H1 (cell line): Measurements from ENCODE around the gene SERPINB6. TPM values are rescaled to one million over a fixed set of nuclear protein-coding genes. Genes with fewer than 3 reads are reported as not detected.

Experiments used
- ASH2L ChIP-seq: fragments of 200-600, 300-600 bp; sonication (generic); IDR thresholded peaks from one replicate; pipeline ENCODE4 v1.7.1; 2017; ENCODE audit warnings: low read length
- CTBP2 ChIP-seq: IDR thresholded peaks from 2 replicates; pipeline ENCODE4 v1.7.0; 2011; ENCODE audit warnings: borderline replicate concordance, mild to moderate bottlenecking, moderate library complexity, mixed read lengths, low read length; ENCODE audit not compliant: insufficient read depth, insufficient read length
- EZH2 ChIP-seq: fragments of 200-600 bp; sonication (generic); IDR thresholded peaks from 2 replicates; pipeline ENCODE4 v1.7.1; 2012; ENCODE audit warnings: low read depth, mild to moderate bottlenecking, moderate library complexity, low read length, inconsistent platforms; ENCODE audit not compliant: severe bottlenecking
- FOSL1 ChIP-seq: IDR thresholded peaks from 2 replicates; pipeline ENCODE4 v1.6.1; 2011; ENCODE audit warnings: mild to moderate bottlenecking, low read depth, low read length, moderate library complexity; ENCODE audit not compliant: insufficient read depth
- KDM5A ChIP-seq: fragments of 200-600 bp; IDR thresholded peaks from 2 replicates; pipeline ENCODE4 v1.7.1; 2012; ENCODE audit warnings: mild to moderate bottlenecking, low read length, inconsistent platforms, mixed read lengths
- RNF2 ChIP-seq: fragments of 200-900, 300-1000 bp; sonication (generic); IDR thresholded peaks from 2 replicates; pipeline ENCODE4 v1.7.1; 2016; ENCODE audit warnings: borderline replicate concordance, low read depth, mild to moderate bottlenecking, antibody characterized with exemption, low read length; ENCODE audit not compliant: poor library complexity, severe bottlenecking; ENCODE audit errors: missing control alignments
- TAF1 ChIP-seq: IDR thresholded peaks from 2 replicates; pipeline ENCODE4 v1.6.1; 2011; ENCODE audit warnings: mild to moderate bottlenecking, low read depth, low read length
- polyA plus RNA-seq, 7 experiments: library from polyadenylated mRNA; depleted of rRNA in 3 of 7; stranded (reverse) in 5 of 7; unstranded in 2 of 7; fragments of >200 nt in 5 of 7; fragments of 200-250 nt in 2 of 7; gene quantifications; 1 replicate in 5 of 7; 2 replicates in 1 of 7; 4 replicates in 1 of 7; pipeline versions ENCODE4 v1.2.1 to v1.2.3, GENCODE V29; 2011 to 2013; ENCODE audit warnings: missing spikeins in 2 of 7, mixed read lengths in 2 of 7
- total RNA-seq: library from RNA; stranded (reverse); fragmentation: NEBNext Ultra II Directional; extraction: Animal tissue kit (Norgen Biotek cat#: 25700); gene quantifications from 2 replicates; pipeline ENCODE4 v1.2.1, GENCODE V29; 2021
- TF ChIP-seq, protein P1 (sequence below): fragments of 300-600 bp; sonication (generic); IDR thresholded peaks from 2 replicates; pipeline ENCODE4 v1.7.1; 2012; ENCODE audit warnings: low read length, moderate library complexity, mild to moderate bottlenecking, inconsistent platforms; ENCODE audit not compliant: insufficient replicate concordance
- TF ChIP-seq, protein P2 (sequence below): IDR thresholded peaks from 2 replicates; pipeline ENCODE4 v1.6.1; 2012; ENCODE audit warnings: inconsistent platforms

The SERPINB6 gene
- total and polyA plus RNA-seq, 2 of the 8 experiments (the other 6 are each of a cell fraction or from before 2014, with no cell fraction given), result 27.2 to 29.4 TPM

DNA sequence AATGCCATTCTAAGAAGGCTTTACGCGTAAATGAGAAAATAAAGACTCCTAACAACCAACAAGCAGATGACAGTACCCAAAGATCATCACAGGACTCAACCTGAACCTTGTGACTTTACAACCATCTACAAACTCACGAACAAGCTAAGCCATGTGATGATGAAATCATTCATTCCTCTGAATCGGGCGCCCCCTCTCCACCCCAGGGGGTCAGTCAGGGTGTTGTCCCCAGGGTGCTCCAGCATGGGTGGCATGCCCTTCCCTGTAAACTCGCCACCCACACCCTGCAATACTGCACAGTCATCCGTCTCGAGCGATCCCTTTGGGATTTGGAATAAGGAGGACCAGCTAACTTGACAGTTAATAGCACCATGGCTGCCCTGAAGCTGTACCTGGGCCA lies 12.6 kb downstream of the SERPINB6 start (continued):
- TF ChIP-seq, protein P1, sequence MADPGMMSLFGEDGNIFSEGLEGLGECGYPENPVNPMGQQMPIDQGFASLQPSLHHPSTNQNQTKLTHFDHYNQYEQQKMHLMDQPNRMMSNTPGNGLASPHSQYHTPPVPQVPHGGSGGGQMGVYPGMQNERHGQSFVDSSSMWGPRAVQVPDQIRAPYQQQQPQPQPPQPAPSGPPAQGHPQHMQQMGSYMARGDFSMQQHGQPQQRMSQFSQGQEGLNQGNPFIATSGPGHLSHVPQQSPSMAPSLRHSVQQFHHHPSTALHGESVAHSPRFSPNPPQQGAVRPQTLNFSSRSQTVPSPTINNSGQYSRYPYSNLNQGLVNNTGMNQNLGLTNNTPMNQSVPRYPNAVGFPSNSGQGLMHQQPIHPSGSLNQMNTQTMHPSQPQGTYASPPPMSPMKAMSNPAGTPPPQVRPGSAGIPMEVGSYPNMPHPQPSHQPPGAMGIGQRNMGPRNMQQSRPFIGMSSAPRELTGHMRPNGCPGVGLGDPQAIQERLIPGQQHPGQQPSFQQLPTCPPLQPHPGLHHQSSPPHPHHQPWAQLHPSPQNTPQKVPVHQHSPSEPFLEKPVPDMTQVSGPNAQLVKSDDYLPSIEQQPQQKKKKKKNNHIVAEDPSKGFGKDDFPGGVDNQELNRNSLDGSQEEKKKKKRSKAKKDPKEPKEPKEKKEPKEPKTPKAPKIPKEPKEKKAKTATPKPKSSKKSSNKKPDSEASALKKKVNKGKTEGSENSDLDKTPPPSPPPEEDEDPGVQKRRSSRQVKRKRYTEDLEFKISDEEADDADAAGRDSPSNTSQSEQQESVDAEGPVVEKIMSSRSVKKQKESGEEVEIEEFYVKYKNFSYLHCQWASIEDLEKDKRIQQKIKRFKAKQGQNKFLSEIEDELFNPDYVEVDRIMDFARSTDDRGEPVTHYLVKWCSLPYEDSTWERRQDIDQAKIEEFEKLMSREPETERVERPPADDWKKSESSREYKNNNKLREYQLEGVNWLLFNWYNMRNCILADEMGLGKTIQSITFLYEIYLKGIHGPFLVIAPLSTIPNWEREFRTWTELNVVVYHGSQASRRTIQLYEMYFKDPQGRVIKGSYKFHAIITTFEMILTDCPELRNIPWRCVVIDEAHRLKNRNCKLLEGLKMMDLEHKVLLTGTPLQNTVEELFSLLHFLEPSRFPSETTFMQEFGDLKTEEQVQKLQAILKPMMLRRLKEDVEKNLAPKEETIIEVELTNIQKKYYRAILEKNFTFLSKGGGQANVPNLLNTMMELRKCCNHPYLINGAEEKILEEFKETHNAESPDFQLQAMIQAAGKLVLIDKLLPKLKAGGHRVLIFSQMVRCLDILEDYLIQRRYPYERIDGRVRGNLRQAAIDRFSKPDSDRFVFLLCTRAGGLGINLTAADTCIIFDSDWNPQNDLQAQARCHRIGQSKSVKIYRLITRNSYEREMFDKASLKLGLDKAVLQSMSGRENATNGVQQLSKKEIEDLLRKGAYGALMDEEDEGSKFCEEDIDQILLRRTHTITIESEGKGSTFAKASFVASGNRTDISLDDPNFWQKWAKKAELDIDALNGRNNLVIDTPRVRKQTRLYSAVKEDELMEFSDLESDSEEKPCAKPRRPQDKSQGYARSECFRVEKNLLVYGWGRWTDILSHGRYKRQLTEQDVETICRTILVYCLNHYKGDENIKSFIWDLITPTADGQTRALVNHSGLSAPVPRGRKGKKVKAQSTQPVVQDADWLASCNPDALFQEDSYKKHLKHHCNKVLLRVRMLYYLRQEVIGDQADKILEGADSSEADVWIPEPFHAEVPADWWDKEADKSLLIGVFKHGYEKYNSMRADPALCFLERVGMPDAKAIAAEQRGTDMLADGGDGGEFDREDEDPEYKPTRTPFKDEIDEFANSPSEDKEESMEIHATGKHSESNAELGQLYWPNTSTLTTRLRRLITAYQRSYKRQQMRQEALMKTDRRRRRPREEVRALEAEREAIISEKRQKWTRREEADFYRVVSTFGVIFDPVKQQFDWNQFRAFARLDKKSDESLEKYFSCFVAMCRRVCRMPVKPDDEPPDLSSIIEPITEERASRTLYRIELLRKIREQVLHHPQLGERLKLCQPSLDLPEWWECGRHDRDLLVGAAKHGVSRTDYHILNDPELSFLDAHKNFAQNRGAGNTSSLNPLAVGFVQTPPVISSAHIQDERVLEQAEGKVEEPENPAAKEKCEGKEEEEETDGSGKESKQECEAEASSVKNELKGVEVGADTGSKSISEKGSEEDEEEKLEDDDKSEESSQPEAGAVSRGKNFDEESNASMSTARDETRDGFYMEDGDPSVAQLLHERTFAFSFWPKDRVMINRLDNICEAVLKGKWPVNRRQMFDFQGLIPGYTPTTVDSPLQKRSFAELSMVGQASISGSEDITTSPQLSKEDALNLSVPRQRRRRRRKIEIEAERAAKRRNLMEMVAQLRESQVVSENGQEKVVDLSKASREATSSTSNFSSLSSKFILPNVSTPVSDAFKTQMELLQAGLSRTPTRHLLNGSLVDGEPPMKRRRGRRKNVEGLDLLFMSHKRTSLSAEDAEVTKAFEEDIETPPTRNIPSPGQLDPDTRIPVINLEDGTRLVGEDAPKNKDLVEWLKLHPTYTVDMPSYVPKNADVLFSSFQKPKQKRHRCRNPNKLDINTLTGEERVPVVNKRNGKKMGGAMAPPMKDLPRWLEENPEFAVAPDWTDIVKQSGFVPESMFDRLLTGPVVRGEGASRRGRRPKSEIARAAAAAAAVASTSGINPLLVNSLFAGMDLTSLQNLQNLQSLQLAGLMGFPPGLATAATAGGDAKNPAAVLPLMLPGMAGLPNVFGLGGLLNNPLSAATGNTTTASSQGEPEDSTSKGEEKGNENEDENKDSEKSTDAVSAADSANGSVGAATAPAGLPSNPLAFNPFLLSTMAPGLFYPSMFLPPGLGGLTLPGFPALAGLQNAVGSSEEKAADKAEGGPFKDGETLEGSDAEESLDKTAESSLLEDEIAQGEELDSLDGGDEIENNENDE, result no peak
- TF ChIP-seq EZH2 (no peak), CTBP2 (no peak), KDM5A (no peak), TAF1 (no peak), RNF2 (no peak), FOSL1 (no peak), ASH2L (no peak)
- TF ChIP-seq, protein P2, sequence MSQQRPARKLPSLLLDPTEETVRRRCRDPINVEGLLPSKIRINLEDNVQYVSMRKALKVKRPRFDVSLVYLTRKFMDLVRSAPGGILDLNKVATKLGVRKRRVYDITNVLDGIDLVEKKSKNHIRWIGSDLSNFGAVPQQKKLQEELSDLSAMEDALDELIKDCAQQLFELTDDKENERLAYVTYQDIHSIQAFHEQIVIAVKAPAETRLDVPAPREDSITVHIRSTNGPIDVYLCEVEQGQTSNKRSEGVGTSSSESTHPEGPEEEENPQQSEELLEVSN, result no peak
